Activated naive CD4-positive, alpha-beta T cell treated with anti-CD3 and anti-CD28 coated beads, Interleukin-2, amount 50 U/mL, for 72 hours (primary cell): Measurements from ENCODE around the gene GBP3. TPM values are rescaled to one million over a fixed set of nuclear protein-coding genes. Genes with fewer than 3 reads are reported as not detected.
"Not testable (repeated sequence)": the region's sequence is repeated elsewhere in the genome, so short reads cannot be mapped to it uniquely, and the experiment has no call there.

Experiments
- ATAC-seq, 2 donors: fragments of 150-1000 bp; cut with Tn5 transposase; 2 replicates each; pipeline ENCODE4 v1.10.0; 2021; ENCODE audit warnings: mild to moderate bottlenecking in 2 of 2, moderate library complexity in 2 of 2
- DNase-seq, 2 donors: peaks; one replicate each; pipeline ENCODE4 v3.0.0; 2021 to 2022; ENCODE audit warnings: low spot score in 2 of 2
- H3K27ac Mint-ChIP-seq, 2 donors: one replicate each; pipeline ENCODE4 v1.8.0; 2022; ENCODE audit warnings: mild to moderate bottlenecking in 2 of 2, mixed read lengths in 2 of 2
- H3K36me3 Mint-ChIP-seq, 2 donors: one replicate each; pipeline ENCODE4 v1.8.0; 2022; ENCODE audit warnings: mixed read lengths in 2 of 2
- H3K9me3 Mint-ChIP-seq, 2 donors: one replicate each; pipeline ENCODE4 v1.8.0; 2022; ENCODE audit warnings: mixed read lengths in 2 of 2
- total RNA-seq, 2 donors: library from RNA; stranded (reverse); gene quantifications; one replicate each; pipeline ENCODE4 v1.2.3, GENCODE V29; 2022

GBP3 gene
- total RNA-seq, 2 donors from 2014 or later: 3.2 to 9.3 TPM

DNA sequence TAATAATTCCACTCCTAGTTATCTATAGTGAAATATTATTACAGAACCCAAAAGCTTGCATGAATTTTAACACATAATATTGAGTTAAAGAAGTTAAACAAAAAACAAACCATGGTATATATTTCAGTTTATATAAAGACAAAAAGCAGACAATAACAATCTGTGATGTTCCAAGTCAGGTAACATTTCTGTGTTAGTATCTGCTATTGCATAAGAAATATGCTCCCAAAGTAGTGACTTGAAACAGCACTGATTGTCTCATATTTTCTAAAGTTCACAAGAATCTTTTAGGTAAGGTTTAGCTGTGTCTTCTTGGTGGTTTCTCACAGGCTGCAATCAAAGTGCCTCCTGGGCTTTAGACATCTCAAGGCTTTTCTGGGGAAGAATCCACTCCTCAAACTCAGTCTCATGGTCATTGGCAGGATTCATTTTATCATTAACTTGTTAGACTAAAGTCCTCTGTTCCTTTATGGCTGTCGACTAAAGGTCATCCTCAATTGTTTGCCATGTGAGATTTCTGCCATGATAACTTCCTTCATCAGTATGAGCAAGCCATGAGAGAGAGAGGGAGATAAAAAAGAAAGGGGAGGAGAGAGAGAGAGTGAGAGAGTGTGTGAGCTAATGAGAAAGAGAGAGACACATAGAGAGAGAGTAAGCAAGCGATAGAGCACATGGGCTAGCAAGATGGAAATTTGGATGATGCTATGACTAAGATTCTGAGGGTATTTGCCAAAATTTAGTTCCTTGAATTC lies 22.5 kb upstream of the GBP3 start:
- Mint-ChIP-seq H3K36me3 (peaks cover 23 to 47% of the 10 kb centered on the region in 2 donors), H3K27ac (no peak overlapping the region), H3K9me3 (peaks cover 3 to 9% of the 10 kb centered on the region in 2 donors)
- no peak for DNase-seq
- ATAC-seq: no peak

DNA sequence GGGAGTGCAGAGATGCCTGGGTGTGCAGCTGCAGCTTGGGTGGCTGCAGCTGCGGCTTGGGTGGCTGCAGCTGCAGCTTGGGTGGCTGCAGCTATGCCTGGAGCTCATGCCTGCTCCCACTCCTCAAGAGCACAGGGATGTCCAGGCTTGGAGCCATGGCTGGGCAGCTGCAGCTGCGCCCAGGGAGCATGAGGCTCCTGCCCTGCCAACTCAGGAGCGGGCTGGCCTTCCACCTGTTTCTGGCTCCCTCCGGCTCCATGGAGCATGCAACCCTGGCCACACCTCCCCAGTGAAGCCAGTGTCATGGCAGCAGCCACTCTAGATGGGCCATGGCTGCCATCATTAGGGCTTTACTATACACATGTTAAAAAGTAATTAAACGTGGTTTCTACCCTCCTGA lies 21.3 kb upstream of the GBP3 start:
- no peak overlapping the region for H3K27ac Mint-ChIP-seq
- DNase-seq (no peak), ATAC-seq (no peak)
- H3K9me3 Mint-ChIP-seq: peaks cover 3 to 12% of the 10 kb centered on the region in 2 donors
- H3K36me3 Mint-ChIP-seq: peaks cover 26 to 50% of the 10 kb centered on the region in 2 donors

DNA sequence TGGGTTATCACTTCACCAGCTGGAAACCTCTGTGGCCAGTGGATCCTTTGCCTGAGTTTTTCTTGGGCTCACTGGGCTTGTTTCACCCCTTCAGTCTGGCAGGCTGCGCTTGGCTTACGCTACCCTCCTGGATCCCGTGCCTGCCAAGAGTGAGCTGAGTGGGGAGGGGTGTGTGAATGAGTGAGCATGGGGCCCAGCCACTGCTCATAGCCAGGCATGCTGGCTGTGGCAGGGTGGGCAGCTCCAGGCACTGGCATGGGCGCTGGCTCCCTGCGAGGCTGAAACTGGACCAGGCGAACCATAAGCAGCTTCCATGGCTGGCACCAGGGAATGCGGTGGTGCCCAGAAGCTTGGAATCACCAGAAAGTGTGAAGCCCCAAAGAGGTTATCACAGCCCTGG lies 19.8 kb upstream of the GBP3 start:
- ATAC-seq (no peak), DNase-seq (no peak)
- H3K27ac Mint-ChIP-seq: no peak overlapping the region
- H3K9me3 Mint-ChIP-seq: peaks cover 3 to 20% of the 10 kb centered on the region in 2 donors
- H3K36me3 Mint-ChIP-seq: peaks cover 28 to 51% of the 10 kb centered on the region in 2 donors

DNA sequence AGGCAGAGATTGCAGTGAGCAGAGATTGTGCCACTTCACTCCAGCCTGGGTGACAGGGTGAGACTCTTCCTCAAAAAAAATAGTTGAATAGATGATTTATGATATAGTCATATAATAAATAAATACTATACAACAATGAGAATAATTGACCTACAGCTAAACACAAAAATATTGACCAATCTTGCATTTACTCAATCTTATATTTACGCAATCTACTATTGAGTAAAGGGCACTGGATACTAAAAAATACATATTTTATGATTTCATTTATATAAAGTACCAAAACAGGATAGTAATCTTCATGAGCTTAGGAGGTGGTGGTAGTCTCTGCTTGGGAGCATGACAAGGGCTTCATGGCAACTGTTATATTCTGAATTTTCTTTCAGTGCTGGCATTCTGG lies 19.1 kb upstream of the GBP3 start:
- peak overlapping the region; percentile 81 to 96 for H3K27ac Mint-ChIP-seq
- H3K36me3 Mint-ChIP-seq: peaks cover 28 to 49% of the 10 kb centered on the region in 2 donors

DNA sequence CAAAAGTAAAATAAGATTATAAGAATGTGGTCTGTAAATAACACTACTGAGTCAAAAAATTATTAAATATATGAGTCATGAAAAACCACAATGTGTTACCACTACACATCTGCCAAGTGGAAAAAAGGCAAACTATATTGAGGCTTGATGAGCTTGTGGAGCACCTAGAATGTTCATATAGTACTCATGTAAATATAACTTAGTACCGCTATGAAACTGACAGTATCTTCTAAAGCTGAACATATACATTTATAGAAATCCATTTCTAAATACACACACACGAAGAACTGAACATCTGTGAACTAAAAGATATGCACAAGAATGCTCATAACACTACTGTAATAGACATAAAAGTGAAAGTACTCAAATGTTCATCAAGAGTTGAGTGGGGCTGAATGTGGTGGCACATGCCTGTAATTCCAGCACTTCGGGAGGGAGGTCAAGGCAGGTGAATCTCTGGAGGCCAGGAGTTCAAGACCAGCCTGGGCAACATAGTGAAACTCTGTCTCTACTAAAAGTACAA lies 18.5 kb upstream of the GBP3 start:
- Mint-ChIP-seq H3K27ac (peak overlapping the region; percentile 81 to 96), H3K36me3 (peaks cover 28 to 49% of the 10 kb centered on the region in 2 donors), H3K9me3 (peaks cover 3 to 20% of the 10 kb centered on the region in 2 donors)
- ATAC-seq (peak; percentile 92 to 96), DNase-seq (no peak)

More for the DNA sequence above, 19.1 kb upstream of the GBP3 start:
- ATAC-seq (no peak), DNase-seq (no peak)
- peaks cover 3 to 20% of the 10 kb centered on the region in 2 donors for H3K9me3 Mint-ChIP-seq

DNA sequence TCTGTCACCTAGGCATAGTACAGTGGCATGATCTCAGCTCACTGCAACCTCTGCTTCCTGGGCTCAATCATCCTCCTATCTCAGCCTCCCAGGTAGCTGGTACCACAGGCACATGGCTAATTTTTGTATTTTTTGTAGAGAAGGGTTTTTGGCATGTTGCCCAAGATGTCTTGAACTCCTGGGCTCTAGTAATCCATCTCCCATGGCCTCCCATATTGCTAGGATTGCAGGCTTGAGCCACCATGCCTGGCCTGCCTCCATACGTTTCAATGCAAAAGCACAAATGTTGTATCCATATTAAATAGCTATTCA lies 17.6 kb upstream of the GBP3 start:
- Mint-ChIP-seq H3K27ac (no peak overlapping the region), H3K9me3 (peaks cover 3 to 20% of the 10 kb centered on the region in 2 donors), H3K36me3 (peaks cover 28 to 49% of the 10 kb centered on the region in 2 donors)
- no peak for DNase-seq
- ATAC-seq: no peak

DNA sequence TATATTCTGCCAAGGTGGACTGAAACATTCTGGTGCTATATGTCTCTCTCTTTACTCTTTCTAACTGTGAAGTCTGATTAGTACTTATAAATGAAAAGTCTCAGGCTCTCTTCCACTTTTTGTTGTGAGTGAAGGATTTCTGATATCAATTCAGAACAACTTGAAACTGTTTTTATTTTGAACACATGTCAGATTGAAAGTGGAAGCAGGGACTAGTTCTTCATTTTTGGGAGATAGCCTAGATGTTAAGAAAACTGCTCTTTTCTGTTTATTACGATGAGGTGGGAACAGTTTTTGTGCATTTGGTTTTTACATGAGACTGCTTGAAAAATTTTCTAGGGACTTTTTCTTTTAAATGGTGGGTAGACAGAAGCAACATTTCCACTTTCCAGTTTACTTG lies 14.5 kb upstream of the GBP3 start:
- ATAC-seq: no peak
- H3K9me3 Mint-ChIP-seq: peaks cover 0 to 32% of the 10 kb centered on the region in 2 donors
- H3K36me3 Mint-ChIP-seq: peaks cover 13 to 44% of the 10 kb centered on the region in 2 donors
- no peak overlapping the region for H3K27ac Mint-ChIP-seq
- DNase-seq: no peak

DNA sequence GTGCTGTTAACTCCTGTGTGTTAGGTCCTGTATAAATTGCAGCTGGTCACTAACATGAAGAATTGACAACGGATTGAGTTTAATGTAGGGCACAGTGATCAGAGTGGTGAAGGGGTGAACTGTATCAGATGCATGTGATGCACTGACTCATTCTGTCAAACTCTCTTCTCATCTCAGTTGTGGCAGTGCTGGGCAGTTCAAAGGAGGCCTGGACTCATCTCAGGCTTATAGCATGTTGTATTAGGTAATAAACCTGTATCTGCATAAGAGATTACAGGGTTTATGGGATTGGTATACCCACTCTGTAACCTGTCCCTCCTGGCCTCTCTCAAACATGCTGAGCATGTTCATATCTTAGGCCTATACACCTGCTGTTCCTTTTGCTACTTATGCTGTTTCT lies 12.4 kb upstream of the GBP3 start:
- Mint-ChIP-seq H3K36me3 (peaks cover 28 to 54% of the 10 kb centered on the region in 2 donors), H3K9me3 (peaks cover 6 to 37% of the 10 kb centered on the region in 2 donors), H3K27ac (no peak overlapping the region)
- DNase-seq (no peak), ATAC-seq (peak; percentile 51 to 56)

DNA sequence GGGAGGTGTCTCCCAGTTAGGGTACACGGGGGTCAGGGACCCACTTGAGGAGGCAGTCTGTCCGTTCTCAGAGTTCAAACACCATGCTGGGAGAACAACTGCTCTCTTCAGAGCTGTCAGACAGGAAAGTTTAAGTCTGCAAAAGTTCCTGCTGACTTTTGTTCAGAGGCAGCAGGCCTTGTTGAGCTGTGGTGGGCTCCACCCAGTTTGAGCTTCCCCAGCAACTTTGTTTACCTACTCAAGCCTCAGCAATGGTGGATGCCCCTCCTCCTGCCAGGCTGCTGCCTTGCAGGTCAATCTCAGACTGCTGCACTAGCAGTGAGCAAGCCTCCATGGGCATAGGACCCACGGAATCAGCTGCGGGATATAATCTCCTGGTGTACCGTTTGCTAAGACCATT lies 11.3 kb upstream of the GBP3 start:
- ATAC-seq, H3K27ac Mint-ChIP-seq, DNase-seq: not testable (repeated sequence)
- peaks cover 29 to 52% of the 10 kb centered on the region in 2 donors for H3K36me3 Mint-ChIP-seq
- peaks cover 6 to 35% of the 10 kb centered on the region in 2 donors for H3K9me3 Mint-ChIP-seq

DNA sequence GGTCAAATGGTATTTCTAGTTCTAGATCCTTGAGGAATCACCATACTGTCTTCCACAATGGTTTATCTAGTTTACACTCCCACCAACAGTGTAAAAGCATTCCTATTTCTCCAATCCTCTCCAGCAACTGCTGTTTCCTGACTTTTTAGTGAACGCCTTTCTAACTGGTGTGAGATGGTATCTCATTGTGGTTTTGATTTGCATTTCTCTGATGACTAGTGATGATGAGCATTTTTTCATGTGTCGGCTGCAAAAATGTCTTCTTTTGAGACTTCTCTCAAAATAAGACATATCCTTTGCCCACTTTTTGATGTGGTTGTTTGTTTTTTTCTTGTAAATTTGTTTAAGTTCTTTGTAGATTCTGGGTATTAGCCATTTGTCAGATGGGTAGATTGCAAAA lies 6.4 kb upstream of the GBP3 start:
- H3K27ac Mint-ChIP-seq, ATAC-seq, DNase-seq: not testable (repeated sequence)
- H3K9me3 Mint-ChIP-seq: peaks cover 6 to 32% of the 10 kb centered on the region in 2 donors
- H3K36me3 Mint-ChIP-seq: peaks cover 32 to 59% of the 10 kb centered on the region in 2 donors

DNA sequence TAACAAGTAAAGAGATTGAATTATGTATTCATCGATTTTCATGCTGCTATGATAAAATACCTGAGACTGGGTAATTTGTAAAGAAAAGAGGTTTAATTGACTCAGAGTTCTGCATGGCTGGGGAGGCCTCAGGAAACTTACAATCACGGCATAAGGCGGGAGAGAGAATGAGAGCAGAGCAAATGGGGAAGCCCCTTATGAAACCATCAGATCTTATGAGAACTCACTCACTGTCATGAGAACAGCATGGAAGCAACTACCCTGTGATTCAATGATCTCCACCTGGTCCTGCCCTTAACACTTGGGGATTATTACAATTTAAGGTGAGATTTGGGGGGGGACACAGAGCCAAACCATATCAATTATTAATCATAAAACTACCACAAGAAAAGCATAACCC lies 3.3 kb upstream of the GBP3 start:
- peaks cover 21 to 35% of the 10 kb centered on the region in 2 donors for H3K36me3 Mint-ChIP-seq
- peak overlapping the region in 1 of 2 donors; percentile 43 for H3K27ac Mint-ChIP-seq
- ATAC-seq (peak in 1 of 2 donors; percentile 88), DNase-seq (no peak)
- peaks cover 0 to 10% of the 10 kb centered on the region in 2 donors for H3K9me3 Mint-ChIP-seq

DNA sequence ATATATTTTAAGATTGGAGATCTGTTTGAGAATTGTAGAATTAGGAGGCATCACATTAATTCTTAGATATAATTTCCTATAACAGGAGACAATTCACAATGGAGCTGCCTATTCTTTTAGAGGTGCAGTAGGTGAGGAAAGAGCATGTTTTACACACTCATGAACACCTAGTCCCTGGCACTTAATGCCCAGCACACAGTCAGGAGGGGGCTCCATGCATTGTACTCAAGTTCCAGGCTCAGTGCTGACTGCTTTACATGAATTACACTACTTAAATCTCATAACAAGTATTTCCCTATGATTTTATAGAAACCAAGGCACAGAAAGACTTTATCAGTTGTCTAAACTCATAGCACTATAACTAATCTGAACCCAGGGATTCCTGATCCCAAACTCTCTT lies 360 bp upstream of the GBP3 start:
- ATAC-seq: peak in 1 of 2 donors; percentile 33
- peaks cover 0 to 10% of the 10 kb centered on the region in 2 donors for H3K9me3 Mint-ChIP-seq

DNA sequence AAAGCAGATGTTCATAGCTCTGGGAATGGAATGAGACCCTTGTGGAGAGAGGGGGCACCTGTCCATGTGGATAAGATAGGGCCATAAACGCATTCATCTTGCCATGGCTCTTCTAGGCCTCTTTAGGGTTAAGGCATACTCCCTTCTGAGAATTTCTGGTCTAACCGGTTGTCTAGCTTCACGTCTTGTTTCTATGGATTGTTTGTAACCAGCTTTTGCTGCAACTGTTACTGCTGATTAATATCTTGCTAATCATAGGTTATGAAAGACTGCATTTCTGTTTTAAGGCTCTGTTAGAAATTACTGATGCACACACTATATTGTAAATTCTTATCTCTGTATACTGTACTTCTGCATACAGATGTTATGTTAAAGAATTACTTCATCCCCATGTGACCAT lies 4.3 kb downstream of the GBP3 start:
- not testable (repeated sequence) for DNase-seq, H3K27ac Mint-ChIP-seq, H3K9me3 Mint-ChIP-seq, ATAC-seq
- peaks cover 21 to 38% of the 10 kb centered on the region in 2 donors for H3K36me3 Mint-ChIP-seq

More for the DNA sequence above, 360 bp upstream of the GBP3 start:
- peaks cover 27 to 31% of the 10 kb centered on the region in 2 donors for H3K36me3 Mint-ChIP-seq
- H3K27ac Mint-ChIP-seq: peak overlapping the region; percentile 81 to 85
- DNase-seq: no peak

DNA sequence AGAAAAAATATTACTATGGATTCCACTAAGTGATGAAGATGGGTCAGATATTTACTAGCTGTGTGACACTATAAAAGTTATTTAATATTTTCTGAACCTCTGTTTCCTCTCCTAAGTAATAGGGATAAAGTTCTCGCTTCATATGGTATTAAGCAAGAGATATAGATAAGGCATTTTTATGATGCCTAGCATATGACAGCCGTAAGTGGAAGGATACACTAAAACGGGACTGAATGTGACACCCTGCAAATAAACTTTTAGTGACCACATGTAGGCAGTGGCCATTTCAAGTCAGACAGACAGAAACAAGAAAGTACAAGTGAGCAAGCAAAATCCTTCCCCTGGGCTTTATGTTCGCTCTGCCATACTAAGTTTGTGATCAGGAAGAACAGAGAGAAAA lies 14.2 kb downstream of the GBP3 start:
- Mint-ChIP-seq H3K36me3 (peaks cover 37 to 52% of the 10 kb centered on the region in 2 donors), H3K27ac (no peak overlapping the region), H3K9me3 (peaks cover 0 to 5% of the 10 kb centered on the region in 2 donors)
- ATAC-seq (no peak), DNase-seq (no peak)

DNA sequence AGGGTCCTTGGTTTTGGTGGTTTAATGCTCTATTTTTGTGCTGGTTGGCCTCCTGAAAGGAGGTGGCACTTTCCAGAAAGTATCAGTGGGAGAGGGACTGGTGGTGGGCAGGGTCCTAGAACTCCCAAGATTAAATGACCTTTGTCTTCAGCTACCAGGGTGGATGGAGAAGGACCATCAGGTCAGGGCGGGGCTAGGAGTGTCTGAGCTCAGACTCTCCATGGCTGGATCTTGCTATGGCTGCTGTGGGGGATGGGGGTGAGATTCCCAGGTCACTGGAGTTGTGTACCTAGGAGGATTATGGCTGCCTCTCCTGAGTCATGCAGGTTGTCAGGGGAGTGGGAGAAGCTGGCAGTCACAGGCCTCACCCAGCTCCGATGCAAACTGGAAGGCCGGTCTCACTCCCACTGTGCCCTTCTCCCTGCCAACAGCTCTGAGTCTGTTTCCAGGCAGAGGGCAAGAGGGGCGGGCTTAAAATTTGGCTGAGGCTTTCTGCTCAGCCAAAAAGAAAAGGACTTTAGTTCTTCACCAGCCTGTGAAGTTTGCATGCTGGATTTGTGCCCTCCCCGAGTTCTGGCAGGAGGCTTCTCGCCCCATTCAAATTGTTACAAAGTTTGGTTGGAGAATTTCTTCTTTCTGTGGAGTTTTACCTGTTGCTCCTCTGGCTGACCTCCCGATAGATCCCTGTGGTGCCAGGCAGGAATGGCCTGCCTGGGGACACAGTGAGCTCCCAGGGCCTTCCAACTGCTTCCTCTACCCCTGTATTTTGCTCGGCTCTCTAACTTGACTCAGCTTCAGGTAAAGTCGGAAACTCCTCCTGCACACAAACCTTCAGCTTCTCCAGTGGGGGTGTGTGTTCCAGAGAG lies 17.1 kb downstream of the GBP3 start:
- Mint-ChIP-seq H3K27ac (no peak overlapping the region), H3K9me3 (peaks cover 0 to 5% of the 10 kb centered on the region in 2 donors), H3K36me3 (peaks cover 31 to 42% of the 10 kb centered on the region in 2 donors)
- ATAC-seq: no peak
- no peak for DNase-seq

DNA sequence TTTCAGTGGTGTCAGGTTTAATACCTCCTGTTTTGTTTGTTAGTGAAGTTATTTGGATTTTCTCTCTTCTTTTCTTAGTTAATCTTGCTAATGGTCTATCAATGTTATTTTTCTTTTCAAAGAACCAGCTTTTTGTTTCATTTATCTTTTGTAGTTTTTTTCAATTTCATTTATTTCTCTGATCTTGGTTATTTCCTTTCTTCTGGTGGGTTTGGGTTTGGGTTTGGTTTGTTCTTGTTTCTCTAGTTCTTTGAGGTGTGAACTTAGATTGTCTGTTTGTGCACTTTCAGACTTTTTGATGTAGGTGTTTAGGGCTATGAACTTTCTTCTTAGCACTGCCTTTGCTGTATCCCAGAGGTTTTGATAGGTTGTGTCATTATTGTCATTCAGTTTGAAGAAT lies 20.5 kb downstream of the GBP3 start:
- H3K36me3 Mint-ChIP-seq: peaks cover 19 to 31% of the 10 kb centered on the region in 2 donors
- not testable (repeated sequence) for H3K27ac Mint-ChIP-seq, DNase-seq, H3K9me3 Mint-ChIP-seq
- ATAC-seq: peak in 1 of 2 donors; percentile 36

DNA sequence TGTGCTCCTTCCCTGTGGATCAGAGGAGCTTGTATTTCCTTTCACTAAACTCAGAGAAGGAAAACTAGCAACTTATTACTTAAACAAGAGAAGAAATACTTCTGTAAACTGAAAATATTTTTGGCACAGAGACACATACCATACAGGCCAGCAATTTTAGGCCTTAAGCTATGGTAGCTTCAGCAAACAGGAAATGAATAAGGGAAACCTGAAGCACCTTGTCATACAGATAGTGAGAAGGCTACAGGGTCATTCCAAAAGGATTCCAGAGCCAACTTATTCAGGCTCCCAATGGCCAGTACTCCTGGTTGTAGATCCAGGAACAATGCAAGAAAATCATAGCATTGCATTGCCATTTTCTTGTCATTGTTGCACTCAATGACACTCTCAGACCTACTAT lies 21.2 kb downstream of the GBP3 start:
- H3K9me3 Mint-ChIP-seq: peaks cover 0 to 5% of the 10 kb centered on the region in 2 donors
- H3K27ac Mint-ChIP-seq: no peak overlapping the region
- DNase-seq (no peak), ATAC-seq (peak in 1 of 2 donors; percentile 56)
- H3K36me3 Mint-ChIP-seq: peaks cover 19 to 31% of the 10 kb centered on the region in 2 donors
